Measurements from ENCODE around the gene RELN. TPM values are rescaled to one million over a fixed set of nuclear protein-coding genes. Genes with fewer than 3 reads are reported as not detected.
A peak's percentile ranks its signal among the peaks of the same experiment; 100 is the strongest.

RELN gene
- total RNA-seq, 1 experiment from 2014 or later: 0.20 TPM

DNA sequence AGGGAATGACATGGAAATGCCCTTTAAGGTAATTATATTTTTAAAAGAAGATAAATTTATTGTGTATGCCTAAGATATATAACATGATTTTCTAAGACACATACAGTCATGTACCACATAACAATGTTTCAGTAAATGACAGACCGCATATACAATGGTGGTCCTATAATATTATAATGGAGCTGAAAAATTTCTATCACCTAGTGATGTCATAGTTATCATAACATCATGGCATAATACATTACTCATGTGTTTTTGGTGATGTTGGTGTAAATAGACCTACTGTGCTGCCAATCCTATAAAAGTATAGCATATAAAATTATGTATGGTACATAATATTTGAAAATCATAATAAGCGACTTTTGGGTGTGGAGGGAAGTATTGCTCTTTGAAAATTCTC, 306.1 kb downstream of the RELN start (continued):
- TF ChIP-seq PREB (CRISPR knock-in tag; IDR thresholded peaks at IDR 0.05; ENCODE audit: borderline replicate concordance): no peak
- no peak for TF ChIP-seq STAT6 (CRISPR knock-in tag; conservative IDR thresholded peaks at IDR 0.05; ENCODE audit: low read depth)
- TF ChIP-seq JUN (CRISPR knock-in tag; IDR thresholded peaks at IDR 0.05): no peak
- TF ChIP-seq GRHL2 (CRISPR knock-in tag; IDR thresholded peaks at IDR 0.05; ENCODE audit: insufficient replicate concordance, severe bottlenecking): no peak

DNA sequence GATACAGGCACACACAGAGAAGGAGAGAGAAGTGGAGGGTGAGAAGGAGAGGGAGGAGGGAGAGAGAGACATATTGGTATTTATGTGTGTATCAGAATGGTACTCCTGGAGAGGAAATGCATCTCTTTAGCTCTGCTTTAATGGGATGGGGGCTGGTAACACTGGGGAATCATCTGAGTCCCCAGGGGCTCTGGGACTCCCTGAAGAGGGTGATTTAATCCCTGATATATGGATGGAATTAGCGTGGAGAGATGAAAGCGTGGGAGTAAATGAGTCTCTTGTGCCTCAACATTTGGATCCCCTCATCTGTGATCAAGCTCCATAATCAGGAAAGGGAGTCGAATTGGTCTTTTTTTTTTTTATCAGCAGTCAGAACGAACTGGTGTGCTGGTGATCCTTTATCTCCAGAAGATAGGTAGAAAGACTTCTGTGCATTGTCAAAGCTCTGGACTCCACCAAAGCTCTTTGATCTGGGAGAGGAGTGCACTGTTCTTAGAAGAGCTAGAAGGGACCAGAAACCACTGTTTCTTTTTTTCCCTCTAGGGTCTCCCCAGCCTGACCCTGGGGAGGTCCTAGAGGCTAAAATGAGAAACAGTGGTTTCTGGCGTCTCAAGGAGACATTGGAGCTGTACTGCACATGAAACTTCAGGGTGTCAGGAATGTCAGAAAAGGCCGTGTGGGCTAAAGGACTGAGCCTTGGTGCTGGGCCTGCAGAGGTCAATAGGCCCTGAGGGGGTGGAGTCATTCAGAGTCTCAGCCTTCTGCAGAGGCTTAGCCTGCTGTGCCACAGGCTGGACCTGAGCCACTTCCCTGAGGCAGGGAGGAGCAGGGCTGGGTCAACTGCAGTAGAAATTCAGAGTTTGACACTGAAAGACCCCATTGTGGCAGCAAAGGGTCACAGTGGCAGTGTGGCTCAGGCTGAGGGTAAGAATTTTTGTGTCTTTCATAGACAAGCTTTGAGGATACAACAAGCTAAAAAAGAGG, 309.0 kb downstream of the RELN start:
- ChIA-PET POLR2A (interaction anchor here (0.7 kb wide), 1 partner anchor 236 kb away, joined by 3 read pairs; no protein-coding TSS in a partner anchor), CTCF (no interaction called here)
- TF ChIP-seq ZNF671 (CRISPR knock-in tag; IDR thresholded peaks at IDR 0.05) (no peak), ATF1 (CRISPR knock-in tag; IDR thresholded peaks at IDR 0.05) (no peak), JAZF1 (CRISPR knock-in tag; IDR thresholded peaks at IDR 0.05) (no peak), CREB1 (CRISPR knock-in tag; IDR thresholded peaks at IDR 0.05) (no peak), KAT7 (CRISPR knock-in tag; IDR thresholded peaks at IDR 0.05; ENCODE audit: borderline replicate concordance) (no peak)
- peak; percentile 12 for DNase-seq (ENCODE audit: low spot score)
- Mint-ChIP-seq H3K27me3 (ENCODE audit: low read depth) (no peaks in the 10 kb centered on the region), H3K4me1 (peaks cover 11% of the 10 kb centered on the region; the same call in 1 of the 2 replicates), H3K27ac (no peak overlapping the region), H3K9me3 (peaks cover 7% of the 10 kb centered on the region; the same call in 1 of the 2 replicates), H3K36me3 (no peaks in the 10 kb centered on the region), H3K4me3 (no peak overlapping the region)
- peak; percentile 86 for ATAC-seq

GRCh38 chr7:103679151-103680132, 310.0 kb downstream of the RELN start:
- Mint-ChIP-seq H3K4me1 (peaks cover 11% of the 10 kb centered on the region; the same call in 1 of the 2 replicates), H3K9me3 (peaks cover 7% of the 10 kb centered on the region; the same call in 1 of the 2 replicates), H3K27ac (no peak overlapping the region), H3K36me3 (no peaks in the 10 kb centered on the region), H3K27me3 (ENCODE audit: low read depth) (no peaks in the 10 kb centered on the region), H3K4me3 (no peak overlapping the region)
- DNase-seq (ENCODE audit: low spot score) (no peak), ATAC-seq (no peak)
- CTCF ChIA-PET: no interaction called here
- POLR2A ChIA-PET: no interaction called here
- TF ChIP-seq PRDM15 (CRISPR knock-in tag; IDR thresholded peaks at IDR 0.05) (no peak), MXD4 (CRISPR knock-in tag; IDR thresholded peaks at IDR 0.05; ENCODE audit: borderline replicate concordance) (no peak), TEAD4 (CRISPR knock-in tag; IDR thresholded peaks at IDR 0.05) (no peak), KAT7 (CRISPR knock-in tag; IDR thresholded peaks at IDR 0.05; ENCODE audit: borderline replicate concordance) (no peak), JUN (CRISPR knock-in tag; IDR thresholded peaks at IDR 0.05) (no peak)
- TF ChIP-seq, protein P1, sequence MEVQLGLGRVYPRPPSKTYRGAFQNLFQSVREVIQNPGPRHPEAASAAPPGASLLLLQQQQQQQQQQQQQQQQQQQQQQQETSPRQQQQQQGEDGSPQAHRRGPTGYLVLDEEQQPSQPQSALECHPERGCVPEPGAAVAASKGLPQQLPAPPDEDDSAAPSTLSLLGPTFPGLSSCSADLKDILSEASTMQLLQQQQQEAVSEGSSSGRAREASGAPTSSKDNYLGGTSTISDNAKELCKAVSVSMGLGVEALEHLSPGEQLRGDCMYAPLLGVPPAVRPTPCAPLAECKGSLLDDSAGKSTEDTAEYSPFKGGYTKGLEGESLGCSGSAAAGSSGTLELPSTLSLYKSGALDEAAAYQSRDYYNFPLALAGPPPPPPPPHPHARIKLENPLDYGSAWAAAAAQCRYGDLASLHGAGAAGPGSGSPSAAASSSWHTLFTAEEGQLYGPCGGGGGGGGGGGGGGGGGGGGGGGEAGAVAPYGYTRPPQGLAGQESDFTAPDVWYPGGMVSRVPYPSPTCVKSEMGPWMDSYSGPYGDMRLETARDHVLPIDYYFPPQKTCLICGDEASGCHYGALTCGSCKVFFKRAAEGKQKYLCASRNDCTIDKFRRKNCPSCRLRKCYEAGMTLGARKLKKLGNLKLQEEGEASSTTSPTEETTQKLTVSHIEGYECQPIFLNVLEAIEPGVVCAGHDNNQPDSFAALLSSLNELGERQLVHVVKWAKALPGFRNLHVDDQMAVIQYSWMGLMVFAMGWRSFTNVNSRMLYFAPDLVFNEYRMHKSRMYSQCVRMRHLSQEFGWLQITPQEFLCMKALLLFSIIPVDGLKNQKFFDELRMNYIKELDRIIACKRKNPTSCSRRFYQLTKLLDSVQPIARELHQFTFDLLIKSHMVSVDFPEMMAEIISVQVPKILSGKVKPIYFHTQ (CRISPR knock-in tag; IDR thresholded peaks at IDR 0.05): no peak
- TF ChIP-seq, protein P2, sequence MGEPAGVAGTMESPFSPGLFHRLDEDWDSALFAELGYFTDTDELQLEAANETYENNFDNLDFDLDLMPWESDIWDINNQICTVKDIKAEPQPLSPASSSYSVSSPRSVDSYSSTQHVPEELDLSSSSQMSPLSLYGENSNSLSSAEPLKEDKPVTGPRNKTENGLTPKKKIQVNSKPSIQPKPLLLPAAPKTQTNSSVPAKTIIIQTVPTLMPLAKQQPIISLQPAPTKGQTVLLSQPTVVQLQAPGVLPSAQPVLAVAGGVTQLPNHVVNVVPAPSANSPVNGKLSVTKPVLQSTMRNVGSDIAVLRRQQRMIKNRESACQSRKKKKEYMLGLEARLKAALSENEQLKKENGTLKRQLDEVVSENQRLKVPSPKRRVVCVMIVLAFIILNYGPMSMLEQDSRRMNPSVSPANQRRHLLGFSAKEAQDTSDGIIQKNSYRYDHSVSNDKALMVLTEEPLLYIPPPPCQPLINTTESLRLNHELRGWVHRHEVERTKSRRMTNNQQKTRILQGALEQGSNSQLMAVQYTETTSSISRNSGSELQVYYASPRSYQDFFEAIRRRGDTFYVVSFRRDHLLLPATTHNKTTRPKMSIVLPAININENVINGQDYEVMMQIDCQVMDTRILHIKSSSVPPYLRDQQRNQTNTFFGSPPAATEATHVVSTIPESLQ (CRISPR knock-in tag; IDR thresholded peaks at IDR 0.05): no peak
- TF ChIP-seq, protein P3, sequence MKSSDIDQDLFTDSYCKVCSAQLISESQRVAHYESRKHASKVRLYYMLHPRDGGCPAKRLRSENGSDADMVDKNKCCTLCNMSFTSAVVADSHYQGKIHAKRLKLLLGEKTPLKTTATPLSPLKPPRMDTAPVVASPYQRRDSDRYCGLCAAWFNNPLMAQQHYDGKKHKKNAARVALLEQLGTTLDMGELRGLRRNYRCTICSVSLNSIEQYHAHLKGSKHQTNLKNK (CRISPR knock-in tag; IDR thresholded peaks at IDR 0.05): no peak
